Endothelial cell (in vitro differentiated cells): ENCODE measurements around the gene DCTN3. TPM values are rescaled to one million over a fixed set of nuclear protein-coding genes. Genes with fewer than 3 reads are reported as not detected.
A peak's percentile ranks its signal among the peaks of the same experiment; 100 is the strongest.

Experiments
- DNase-seq: peaks from one replicate; pipeline ENCODE4 v3.0.0; 2021; ENCODE audit warnings: low spot score
- H3K27ac Mint-ChIP-seq: one replicate; pipeline ENCODE4 v1.8.0; 2021; ENCODE audit warnings: mixed read lengths, inconsistent platforms; ENCODE audit not compliant: unreplicated experiment
- H3K27me3 Mint-ChIP-seq: one replicate; pipeline ENCODE4 v1.8.0; 2021; ENCODE audit warnings: mild to moderate bottlenecking, moderate library complexity, mixed read lengths, inconsistent platforms; ENCODE audit not compliant: unreplicated experiment
- H3K36me3 Mint-ChIP-seq: one replicate; pipeline ENCODE4 v1.8.0; 2021; ENCODE audit warnings: mild to moderate bottlenecking, low read depth, mixed read lengths, inconsistent platforms; ENCODE audit not compliant: unreplicated experiment
- H3K4me1 Mint-ChIP-seq: one replicate; pipeline ENCODE4 v1.8.0; 2021; ENCODE audit warnings: mild to moderate bottlenecking, mixed read lengths, inconsistent platforms; ENCODE audit not compliant: unreplicated experiment
- H3K4me3 Mint-ChIP-seq: one replicate; pipeline ENCODE4 v1.8.0; 2021; ENCODE audit warnings: mild to moderate bottlenecking, mixed read lengths, inconsistent platforms; ENCODE audit not compliant: unreplicated experiment
- H3K9me3 Mint-ChIP-seq: one replicate; pipeline ENCODE4 v1.8.0; 2021; ENCODE audit warnings: mixed read lengths, inconsistent platforms; ENCODE audit not compliant: unreplicated experiment
- total RNA-seq: library from RNA; stranded (reverse); fragmentation: NEBNext Ultra II Directional; extraction: Animal tissue kit (Norgen Biotek cat#: 25700); gene quantifications from one replicate; pipeline ENCODE4 v1.2.1, GENCODE V29; 2021; ENCODE audit not compliant: unreplicated experiment
- TF ChIP-seq, protein P1 (sequence below): fragments of 200-600 bp; sonication (generic); IDR thresholded peaks from one replicate; pipeline ENCODE4 v1.5.0; 2021; ENCODE audit warnings: antibody characterized with exemption; ENCODE audit not compliant: unreplicated experiment

DCTN3 gene
- total RNA-seq, 1 donor from 2014 or later, result 81.5 TPM

DNA sequence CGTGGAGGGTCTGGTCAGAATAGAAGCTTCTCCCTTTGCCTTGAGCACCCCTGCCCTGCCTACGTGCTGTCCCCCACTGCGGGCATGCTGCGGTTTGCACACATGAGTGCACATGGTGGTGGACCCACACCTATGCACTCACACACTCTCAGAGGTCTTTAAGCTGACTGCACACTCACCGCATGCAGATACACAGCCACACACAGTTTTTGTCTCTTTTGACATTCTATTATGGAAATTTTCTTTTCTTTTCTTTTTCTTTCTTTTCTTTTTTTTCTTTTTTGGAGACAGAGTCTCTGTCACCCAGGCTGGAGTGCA is 9.2 kb upstream of the DCTN3 start:
- H3K4me3 Mint-ChIP-seq, result peak overlapping the region; percentile 75
- no peak for DNase-seq
- TF ChIP-seq, protein P1, sequence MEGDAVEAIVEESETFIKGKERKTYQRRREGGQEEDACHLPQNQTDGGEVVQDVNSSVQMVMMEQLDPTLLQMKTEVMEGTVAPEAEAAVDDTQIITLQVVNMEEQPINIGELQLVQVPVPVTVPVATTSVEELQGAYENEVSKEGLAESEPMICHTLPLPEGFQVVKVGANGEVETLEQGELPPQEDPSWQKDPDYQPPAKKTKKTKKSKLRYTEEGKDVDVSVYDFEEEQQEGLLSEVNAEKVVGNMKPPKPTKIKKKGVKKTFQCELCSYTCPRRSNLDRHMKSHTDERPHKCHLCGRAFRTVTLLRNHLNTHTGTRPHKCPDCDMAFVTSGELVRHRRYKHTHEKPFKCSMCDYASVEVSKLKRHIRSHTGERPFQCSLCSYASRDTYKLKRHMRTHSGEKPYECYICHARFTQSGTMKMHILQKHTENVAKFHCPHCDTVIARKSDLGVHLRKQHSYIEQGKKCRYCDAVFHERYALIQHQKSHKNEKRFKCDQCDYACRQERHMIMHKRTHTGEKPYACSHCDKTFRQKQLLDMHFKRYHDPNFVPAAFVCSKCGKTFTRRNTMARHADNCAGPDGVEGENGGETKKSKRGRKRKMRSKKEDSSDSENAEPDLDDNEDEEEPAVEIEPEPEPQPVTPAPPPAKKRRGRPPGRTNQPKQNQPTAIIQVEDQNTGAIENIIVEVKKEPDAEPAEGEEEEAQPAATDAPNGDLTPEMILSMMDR, result no peak
- H3K4me1 Mint-ChIP-seq, result peaks cover 11% of the 10 kb centered on the region
- H3K27me3 Mint-ChIP-seq, result peaks cover 33% of the 10 kb centered on the region
- no peak overlapping the region for H3K27ac Mint-ChIP-seq
- H3K36me3 Mint-ChIP-seq, result peaks cover 7% of the 10 kb centered on the region
- no peaks in the 10 kb centered on the region for H3K9me3 Mint-ChIP-seq

DNA sequence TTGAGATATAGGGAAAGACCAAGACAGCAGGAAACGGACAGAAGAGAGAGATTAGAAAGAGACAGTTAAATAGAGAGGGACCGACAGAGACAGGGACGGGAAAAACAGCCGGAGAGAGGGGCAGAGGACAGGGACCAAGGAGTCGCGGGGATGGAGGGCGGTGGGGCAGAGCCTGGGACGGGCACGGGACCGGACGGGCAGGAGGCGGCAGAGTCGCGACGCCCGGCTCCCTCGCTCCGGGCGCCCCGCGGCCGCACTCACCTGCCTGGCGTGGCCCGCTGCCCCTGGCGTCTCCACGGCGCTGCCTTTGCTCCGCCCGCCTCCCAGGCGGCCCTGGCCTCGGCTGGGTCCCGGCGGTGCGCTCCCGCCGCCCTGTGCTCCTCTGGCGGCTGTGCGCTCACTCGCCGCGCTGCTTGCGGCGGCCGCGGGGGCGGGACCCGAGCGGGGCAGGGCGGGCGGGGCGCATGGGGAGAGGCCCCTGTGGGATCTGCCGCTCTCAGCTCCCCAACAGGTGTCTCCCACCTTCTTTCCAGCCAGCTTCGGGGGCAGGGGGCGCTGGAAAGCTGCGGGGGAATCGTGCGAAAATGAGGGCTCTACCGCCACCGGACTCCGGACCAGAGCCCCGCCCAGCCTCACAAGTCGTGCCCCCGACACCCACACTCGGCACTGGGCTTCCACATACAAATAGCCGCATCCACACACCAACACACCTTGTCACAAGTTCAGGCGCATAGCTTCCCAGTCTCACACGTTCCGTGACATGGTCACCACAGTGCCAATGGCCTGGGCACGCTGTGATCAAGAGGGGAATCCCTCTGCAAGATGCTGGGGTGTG is 8.6 kb upstream of the DCTN3 start, which contains the start of gene ARID3C:
Gene ARID3C, minus strand, starts transcription at position 411 of the 835 bp plus-strand sequence. CDS start 1,052 bp downstream, outside the sequence.
- H3K27ac Mint-ChIP-seq, result no peak within 1 kb of the TSS
- peaks cover 33% of the 10 kb centered on the region for H3K27me3 Mint-ChIP-seq
- H3K36me3 Mint-ChIP-seq, result peaks cover 6% of the 10 kb centered on the region
- TF ChIP-seq, protein P1, result no peak
- H3K4me3 Mint-ChIP-seq, result peak within 1 kb of the TSS; percentile 88
- DNase-seq, result peak; percentile 41
- H3K4me1 Mint-ChIP-seq, result peaks cover 11% of the 10 kb centered on the region
- no peaks in the 10 kb centered on the region for H3K9me3 Mint-ChIP-seq

DNA sequence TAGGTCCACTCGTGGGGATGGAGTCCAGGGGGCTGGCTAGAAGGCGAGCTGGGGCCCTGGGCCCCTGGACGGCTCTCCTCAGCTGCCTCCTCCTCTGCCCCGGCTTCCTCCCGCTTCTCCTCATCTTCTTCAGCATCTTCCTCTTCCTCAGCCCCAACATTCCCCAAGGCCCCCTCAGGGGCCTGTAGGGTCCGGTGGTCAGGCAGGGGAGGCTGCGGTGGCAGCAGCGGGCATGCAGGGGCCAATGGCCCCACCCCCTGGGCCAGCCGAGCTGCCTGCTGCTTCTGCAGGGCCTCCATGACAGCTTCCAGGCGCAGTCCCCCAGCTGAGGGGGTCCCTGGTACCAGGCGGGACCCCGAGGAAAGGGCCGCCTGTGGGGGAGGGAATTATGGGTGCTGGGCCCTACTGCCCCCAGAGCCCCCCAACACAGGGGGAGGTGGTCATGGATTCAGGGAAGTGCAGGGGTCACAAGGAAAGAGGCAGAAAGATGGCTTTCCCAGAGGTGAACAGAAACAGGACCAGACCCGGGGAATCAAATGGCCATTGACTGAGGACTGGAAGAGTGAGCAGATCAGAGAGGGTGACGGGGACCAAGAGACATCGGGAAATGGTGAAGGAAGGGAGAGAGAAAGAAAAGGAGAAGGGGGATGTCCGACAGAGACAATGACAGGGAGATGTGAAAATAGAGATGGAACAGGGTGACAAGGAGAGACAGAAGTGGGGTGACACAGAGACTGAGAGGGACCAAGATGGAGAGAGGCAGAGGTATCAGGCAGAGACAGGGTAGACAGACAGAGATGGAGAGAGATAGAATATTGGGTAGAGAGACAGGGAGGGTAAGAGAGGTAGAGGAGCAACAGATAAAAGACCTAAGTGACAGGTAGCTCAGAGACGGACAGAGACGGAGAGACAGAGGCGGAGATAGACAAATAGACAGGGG is 7.7 kb upstream of the DCTN3 start:
- Mint-ChIP-seq H3K4me3 (peak overlapping the region; percentile 88), H3K36me3 (peaks cover 6% of the 10 kb centered on the region), H3K27ac (no peak overlapping the region), H3K9me3 (no peaks in the 10 kb centered on the region), H3K4me1 (peaks cover 11% of the 10 kb centered on the region), H3K27me3 (peaks cover 35% of the 10 kb centered on the region)
- no peak for DNase-seq
- TF ChIP-seq, protein P1, result no peak

DNA sequence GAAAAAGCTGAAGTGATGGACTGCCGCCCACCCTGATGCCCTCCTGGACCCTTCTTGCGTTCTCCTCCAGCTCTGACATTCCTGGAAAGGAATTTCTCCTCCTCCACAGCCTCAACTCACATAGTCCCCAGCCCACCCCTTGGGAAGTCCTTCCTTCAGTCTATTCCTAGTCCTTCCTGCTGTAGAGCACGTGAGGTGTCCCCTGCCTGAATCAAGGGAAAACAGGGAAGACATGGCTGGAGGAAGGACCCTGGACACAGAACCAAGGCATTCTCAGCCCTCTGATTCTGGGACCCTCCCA is 4.8 kb upstream of the DCTN3 start:
- H3K27me3 Mint-ChIP-seq, result peaks cover 37% of the 10 kb centered on the region
- H3K36me3 Mint-ChIP-seq, result peaks cover 6% of the 10 kb centered on the region
- no peaks in the 10 kb centered on the region for H3K9me3 Mint-ChIP-seq
- TF ChIP-seq, protein P1, result no peak
- no peak overlapping the region for H3K27ac Mint-ChIP-seq
- DNase-seq, result no peak
- H3K4me1 Mint-ChIP-seq, result peaks cover 16% of the 10 kb centered on the region
- no peak overlapping the region for H3K4me3 Mint-ChIP-seq
